Immature natural killer cell (primary cell): ENCODE data around the gene CEP78. TPM values are rescaled to one million over a fixed set of nuclear protein-coding genes. Genes with fewer than 3 reads are reported as not detected.

ENCODE experiments used
- DNase-seq, 3 donors: peaks; one replicate each; pipeline ENCODE4 v3.0.0; 2022; ENCODE audit warnings: mixed read lengths in 1 of 3
- H3K27ac Mint-ChIP-seq, 6 donors: one replicate each; pipeline ENCODE4 v1.8.0; 2020; ENCODE audit warnings: mixed read lengths in 6 of 6, mild to moderate bottlenecking in 5 of 6, inconsistent platforms in 4 of 6, moderate library complexity in 3 of 6
- H3K27me3 Mint-ChIP-seq, 3 donors: one replicate each; pipeline ENCODE4 v1.8.0; 2020 to 2021; ENCODE audit warnings: low read depth in 3 of 3, mild to moderate bottlenecking in 3 of 3, mixed read lengths in 3 of 3, moderate library complexity in 3 of 3, inconsistent platforms in 1 of 3
- H3K36me3 Mint-ChIP-seq, 3 donors: one replicate each; pipeline ENCODE4 v1.8.0; 2020; ENCODE audit warnings: mixed read lengths in 3 of 3, inconsistent platforms in 2 of 3, mild to moderate bottlenecking in 2 of 3
- H3K4me1 Mint-ChIP-seq, 2 donors: one replicate each; pipeline ENCODE4 v1.8.0; 2020; ENCODE audit warnings: inconsistent platforms in 2 of 2, mild to moderate bottlenecking in 2 of 2, mixed read lengths in 2 of 2, moderate library complexity in 1 of 2
- H3K4me3 Mint-ChIP-seq, 5 donors: one replicate each; pipeline ENCODE4 v1.8.0; 2020; ENCODE audit warnings: mild to moderate bottlenecking in 5 of 5, mixed read lengths in 5 of 5, inconsistent platforms in 3 of 5, moderate library complexity in 3 of 5
- H3K9me3 Mint-ChIP-seq, 6 donors: one replicate each; pipeline ENCODE4 v1.8.0; 2020; ENCODE audit warnings: mild to moderate bottlenecking in 6 of 6, mixed read lengths in 6 of 6, inconsistent platforms in 4 of 6, moderate library complexity in 3 of 6
- polyA plus RNA-seq, 3 donors: library from polyadenylated mRNA; unstranded; fragments of 300-500 nt; fragmentation: Illumina TruSeq; gene quantifications; one replicate each; pipeline ENCODE4 v1.2.3, GENCODE V29; 2021

CEP78 gene
- polyA plus RNA-seq, 3 donors from 2014 or later = 57.3 to 138 (median 70.9) TPM

GRCh38 chr9:78311075-78311474, 75.2 kb downstream of the CEP78 start:
- Mint-ChIP-seq H3K27ac (no peak overlapping the region), H3K9me3 (no peaks in the 10 kb centered on the region), H3K4me3 (no peak overlapping the region), H3K27me3 (no peaks in the 10 kb centered on the region), H3K36me3 (peaks cover 3 to 25% (median 9%) of the 10 kb centered on the region in 3 donors), H3K4me1 (peaks cover 0 to 6% of the 10 kb centered on the region in 2 donors)
- DNase-seq = no peak

GRCh38 chr9:78311886-78312524, 76.1 kb downstream of the CEP78 start:
- H3K9me3 Mint-ChIP-seq = no peaks in the 10 kb centered on the region
- H3K4me3 Mint-ChIP-seq = no peak overlapping the region
- H3K4me1 Mint-ChIP-seq = peaks cover 0 to 6% of the 10 kb centered on the region in 2 donors
- DNase-seq = no peak
- peaks cover 2 to 24% (median 9%) of the 10 kb centered on the region in 3 donors for H3K36me3 Mint-ChIP-seq
- no peaks in the 10 kb centered on the region for H3K27me3 Mint-ChIP-seq
- H3K27ac Mint-ChIP-seq = no peak overlapping the region

GRCh38 chr9:78314550-78314949, 78.7 kb downstream of the CEP78 start:
- H3K27me3 Mint-ChIP-seq = no peaks in the 10 kb centered on the region
- H3K27ac Mint-ChIP-seq = no peak overlapping the region
- no peaks in the 10 kb centered on the region for H3K9me3 Mint-ChIP-seq
- no peak overlapping the region for H3K4me3 Mint-ChIP-seq
- H3K36me3 Mint-ChIP-seq = peaks cover 7 to 34% (median 19%) of the 10 kb centered on the region in 3 donors
- H3K4me1 Mint-ChIP-seq = peaks cover 0 to 6% of the 10 kb centered on the region in 2 donors
- DNase-seq = no peak

GRCh38 chr9:78314953-78315870, 79.3 kb downstream of the CEP78 start:
- Mint-ChIP-seq H3K27ac (no peak overlapping the region), H3K36me3 (peaks cover 12 to 34% (median 19%) of the 10 kb centered on the region in 3 donors), H3K4me1 (peaks cover 0 to 2% of the 10 kb centered on the region in 2 donors), H3K4me3 (no peak overlapping the region), H3K27me3 (peaks cover 0 to 2% (median 0%) of the 10 kb centered on the region in 3 donors), H3K9me3 (no peaks in the 10 kb centered on the region)
- DNase-seq = no peak

GRCh38 chr9:78316166-78316892, 80.5 kb downstream of the CEP78 start:
- Mint-ChIP-seq H3K36me3 (peaks cover 12 to 37% (median 18%) of the 10 kb centered on the region in 3 donors), H3K27me3 (peaks cover 0 to 2% (median 0%) of the 10 kb centered on the region in 3 donors), H3K9me3 (no peaks in the 10 kb centered on the region), H3K4me1 (no peaks in the 10 kb centered on the region), H3K27ac (peak overlapping the region in 1 of 6 donors; percentile 46), H3K4me3 (no peak overlapping the region)
- DNase-seq = no peak

GRCh38 chr9:78319197-78320029, 83.5 kb downstream of the CEP78 start:
- Mint-ChIP-seq H3K4me1 (no peaks in the 10 kb centered on the region), H3K27me3 (peaks cover 0 to 2% (median 0%) of the 10 kb centered on the region in 3 donors), H3K9me3 (no peaks in the 10 kb centered on the region), H3K27ac (peak overlapping the region in 1 of 6 donors; percentile 45), H3K4me3 (no peak overlapping the region), H3K36me3 (peaks cover 12 to 30% (median 18%) of the 10 kb centered on the region in 3 donors)
- no peak for DNase-seq

- Mint-ChIP-seq H3K9me3 (no peaks in the 10 kb centered on the region), H3K36me3 (peaks cover 12 to 30% (median 18%) of the 10 kb centered on the region in 3 donors), H3K4me1 (no peaks in the 10 kb centered on the region), H3K27ac (peak overlapping the region in 1 of 6 donors; percentile 45), H3K4me3 (no peak overlapping the region), H3K27me3 (peaks cover 0 to 2% (median 0%) of the 10 kb centered on the region in 3 donors)
- no peak for DNase-seq
Measured at GRCh38 chr9:78320030-78320693, 84.3 kb downstream of the CEP78 start.

- H3K4me1 Mint-ChIP-seq = no peaks in the 10 kb centered on the region
- H3K36me3 Mint-ChIP-seq = peaks cover 12 to 30% (median 18%) of the 10 kb centered on the region in 3 donors
- H3K9me3 Mint-ChIP-seq = no peaks in the 10 kb centered on the region
- H3K27me3 Mint-ChIP-seq = peaks cover 0 to 2% (median 0%) of the 10 kb centered on the region in 3 donors
- no peak for DNase-seq
- H3K27ac Mint-ChIP-seq = no peak overlapping the region
- H3K4me3 Mint-ChIP-seq = no peak overlapping the region
Measured at GRCh38 chr9:78320875-78321496, 85.1 kb downstream of the CEP78 start.

GRCh38 chr9:78321505-78321904, 85.6 kb downstream of the CEP78 start:
- H3K27me3 Mint-ChIP-seq = peaks cover 0 to 2% (median 0%) of the 10 kb centered on the region in 3 donors
- H3K36me3 Mint-ChIP-seq = peaks cover 12 to 30% (median 18%) of the 10 kb centered on the region in 3 donors
- H3K4me1 Mint-ChIP-seq = no peaks in the 10 kb centered on the region
- H3K9me3 Mint-ChIP-seq = no peaks in the 10 kb centered on the region
- no peak overlapping the region for H3K4me3 Mint-ChIP-seq
- DNase-seq = no peak
- no peak overlapping the region for H3K27ac Mint-ChIP-seq

- Mint-ChIP-seq H3K9me3 (no peaks in the 10 kb centered on the region), H3K4me1 (no peaks in the 10 kb centered on the region), H3K4me3 (no peak overlapping the region), H3K27ac (no peak overlapping the region), H3K27me3 (peaks cover 0 to 2% (median 0%) of the 10 kb centered on the region in 3 donors), H3K36me3 (peaks cover 5 to 15% (median 11%) of the 10 kb centered on the region in 3 donors)
- DNase-seq = no peak
Measured at GRCh38 chr9:78324068-78324650, 88.3 kb downstream of the CEP78 start.

GRCh38 chr9:78324682-78325081, 88.8 kb downstream of the CEP78 start:
- H3K27ac Mint-ChIP-seq = no peak overlapping the region
- DNase-seq = no peak
- peaks cover 0 to 2% (median 0%) of the 10 kb centered on the region in 3 donors for H3K27me3 Mint-ChIP-seq
- H3K4me1 Mint-ChIP-seq = no peaks in the 10 kb centered on the region
- no peak overlapping the region for H3K4me3 Mint-ChIP-seq
- H3K36me3 Mint-ChIP-seq = peaks cover 6 to 16% (median 6%) of the 10 kb centered on the region in 3 donors
- no peaks in the 10 kb centered on the region for H3K9me3 Mint-ChIP-seq

GRCh38 chr9:78325343-78325742, 89.5 kb downstream of the CEP78 start:
- Mint-ChIP-seq H3K4me3 (no peak overlapping the region), H3K4me1 (no peaks in the 10 kb centered on the region), H3K9me3 (no peaks in the 10 kb centered on the region), H3K36me3 (peaks cover 0 to 14% (median 3%) of the 10 kb centered on the region in 3 donors), H3K27ac (no peak overlapping the region), H3K27me3 (no peaks in the 10 kb centered on the region)
- no peak for DNase-seq
